ENCODE data around the gene DHX57.

DNA sequence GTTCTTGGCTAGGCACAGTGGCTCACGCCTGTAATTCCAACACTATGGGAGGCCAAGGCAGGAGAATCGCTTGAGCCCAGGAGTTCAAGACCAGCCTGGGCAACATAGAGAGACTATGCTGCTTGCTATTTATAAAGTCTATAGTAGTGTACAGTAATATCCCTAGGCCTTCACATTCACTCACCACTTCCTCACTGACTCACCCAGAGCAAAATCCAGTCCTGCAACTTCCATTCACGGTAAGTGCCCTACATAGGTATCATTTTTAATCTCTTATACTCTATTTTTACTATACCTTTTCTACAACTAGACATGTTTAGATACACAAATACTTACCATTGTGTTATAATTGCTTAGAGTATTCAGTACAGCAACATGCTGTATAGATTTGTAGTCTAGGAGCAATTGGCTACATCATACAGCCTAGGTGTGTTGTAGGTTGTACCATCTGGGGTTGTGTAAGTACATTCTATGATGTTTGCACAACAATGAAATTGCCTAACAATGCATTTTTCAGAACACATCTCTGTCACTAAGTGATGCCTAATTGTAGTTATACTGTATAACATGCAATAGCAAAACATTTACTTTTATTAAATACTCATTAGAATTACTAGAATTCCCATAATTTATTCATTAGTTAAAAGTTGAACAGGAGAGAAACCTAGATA lies 8.8 kb downstream of the DHX57 start:
- TF ChIP-seq, protein P1, sequence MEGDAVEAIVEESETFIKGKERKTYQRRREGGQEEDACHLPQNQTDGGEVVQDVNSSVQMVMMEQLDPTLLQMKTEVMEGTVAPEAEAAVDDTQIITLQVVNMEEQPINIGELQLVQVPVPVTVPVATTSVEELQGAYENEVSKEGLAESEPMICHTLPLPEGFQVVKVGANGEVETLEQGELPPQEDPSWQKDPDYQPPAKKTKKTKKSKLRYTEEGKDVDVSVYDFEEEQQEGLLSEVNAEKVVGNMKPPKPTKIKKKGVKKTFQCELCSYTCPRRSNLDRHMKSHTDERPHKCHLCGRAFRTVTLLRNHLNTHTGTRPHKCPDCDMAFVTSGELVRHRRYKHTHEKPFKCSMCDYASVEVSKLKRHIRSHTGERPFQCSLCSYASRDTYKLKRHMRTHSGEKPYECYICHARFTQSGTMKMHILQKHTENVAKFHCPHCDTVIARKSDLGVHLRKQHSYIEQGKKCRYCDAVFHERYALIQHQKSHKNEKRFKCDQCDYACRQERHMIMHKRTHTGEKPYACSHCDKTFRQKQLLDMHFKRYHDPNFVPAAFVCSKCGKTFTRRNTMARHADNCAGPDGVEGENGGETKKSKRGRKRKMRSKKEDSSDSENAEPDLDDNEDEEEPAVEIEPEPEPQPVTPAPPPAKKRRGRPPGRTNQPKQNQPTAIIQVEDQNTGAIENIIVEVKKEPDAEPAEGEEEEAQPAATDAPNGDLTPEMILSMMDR (IDR thresholded peaks at IDR 0.05): no peak
- no peak for TF ChIP-seq POLR2A (IDR thresholded peaks at IDR 0.05)

All from prostate gland (tissue), 2 donors.